GM13976 (cell line): ENCODE results near the gene TTLL9.

Source experiments
- DNase-seq: peaks from one replicate; pipeline ENCODE4 v3.0.0; 2012; ENCODE audit warnings: low spot score
- in situ Hi-C: fragments of 300-500 bp; cut with MboI; formaldehyde crosslinking; loops from one replicate; pipeline ENCODE4 v1.12.0; 2022; ENCODE audit warnings: low sequenced_read_pairs, mixed read lengths, inconsistent platforms; ENCODE audit not compliant: unreplicated experiment
- TF ChIP-seq, protein P1 (sequence below): IDR thresholded peaks from 2 replicates; pipeline ENCODE4 v1.5.1; 2012; ENCODE audit warnings: borderline replicate concordance, mild to moderate bottlenecking; ENCODE audit not compliant: insufficient read depth; ENCODE audit errors: extremely low read depth, missing control alignments, control extremely low read depth

TTLL9 gene

DNA sequence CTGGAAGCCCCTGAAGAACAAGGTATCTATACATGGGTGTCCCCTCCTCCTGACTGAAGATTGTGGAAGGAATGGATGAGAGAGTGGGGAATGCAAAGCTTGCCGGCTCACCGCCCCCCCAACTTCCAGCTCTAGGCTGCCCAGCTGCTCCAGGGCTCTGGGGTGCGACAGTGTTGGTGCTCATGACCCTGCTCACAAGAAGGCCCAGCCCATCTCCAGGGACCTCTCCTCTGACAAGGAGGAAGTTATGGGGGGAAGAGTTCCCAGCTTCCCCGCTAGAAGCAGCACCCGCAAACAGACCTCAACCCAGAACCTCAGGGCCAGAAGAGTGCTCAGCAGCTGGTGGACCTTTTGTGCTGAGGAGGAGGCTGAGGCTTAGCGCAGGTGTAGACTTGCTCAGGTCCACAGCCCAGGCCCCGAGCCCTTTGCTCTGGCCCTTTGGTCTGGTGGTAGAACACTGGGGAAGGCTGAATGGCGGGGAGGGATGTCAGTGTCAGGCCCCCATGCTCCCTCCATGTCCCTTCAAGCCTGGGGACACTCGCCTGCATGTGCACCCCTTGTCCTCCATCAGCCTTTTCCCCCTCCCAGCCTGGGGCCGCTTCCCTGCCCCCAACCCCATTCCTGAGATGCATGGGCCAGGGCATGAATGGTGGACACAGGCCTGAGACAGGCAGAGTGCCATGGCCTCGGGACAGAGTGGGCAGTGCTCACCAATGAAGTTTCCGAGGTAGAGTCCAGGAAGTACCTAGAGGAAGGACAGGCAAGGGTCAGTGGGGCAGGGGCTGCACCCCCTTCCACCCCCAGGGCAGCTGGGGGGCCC lies 1.4 kb upstream of the TTLL9 start:
- peak; percentile 22 for DNase-seq
- in situ Hi-C loops: no loop called here
- TF ChIP-seq, protein P1, sequence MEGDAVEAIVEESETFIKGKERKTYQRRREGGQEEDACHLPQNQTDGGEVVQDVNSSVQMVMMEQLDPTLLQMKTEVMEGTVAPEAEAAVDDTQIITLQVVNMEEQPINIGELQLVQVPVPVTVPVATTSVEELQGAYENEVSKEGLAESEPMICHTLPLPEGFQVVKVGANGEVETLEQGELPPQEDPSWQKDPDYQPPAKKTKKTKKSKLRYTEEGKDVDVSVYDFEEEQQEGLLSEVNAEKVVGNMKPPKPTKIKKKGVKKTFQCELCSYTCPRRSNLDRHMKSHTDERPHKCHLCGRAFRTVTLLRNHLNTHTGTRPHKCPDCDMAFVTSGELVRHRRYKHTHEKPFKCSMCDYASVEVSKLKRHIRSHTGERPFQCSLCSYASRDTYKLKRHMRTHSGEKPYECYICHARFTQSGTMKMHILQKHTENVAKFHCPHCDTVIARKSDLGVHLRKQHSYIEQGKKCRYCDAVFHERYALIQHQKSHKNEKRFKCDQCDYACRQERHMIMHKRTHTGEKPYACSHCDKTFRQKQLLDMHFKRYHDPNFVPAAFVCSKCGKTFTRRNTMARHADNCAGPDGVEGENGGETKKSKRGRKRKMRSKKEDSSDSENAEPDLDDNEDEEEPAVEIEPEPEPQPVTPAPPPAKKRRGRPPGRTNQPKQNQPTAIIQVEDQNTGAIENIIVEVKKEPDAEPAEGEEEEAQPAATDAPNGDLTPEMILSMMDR: no peak

DNA sequence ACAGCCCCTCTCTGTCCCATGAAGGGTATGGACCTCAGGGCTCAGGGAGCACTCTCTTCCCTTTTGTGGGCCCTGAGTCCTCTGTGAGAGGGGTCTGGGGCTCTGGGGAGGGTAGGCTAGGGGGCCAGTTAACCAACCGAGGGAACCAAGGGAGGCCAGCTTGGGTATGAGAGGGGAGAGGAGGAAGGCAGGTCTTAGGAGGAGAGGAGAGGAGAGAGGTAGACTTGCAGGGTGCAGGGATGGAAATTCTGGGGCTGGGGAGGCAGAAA lies 827 bp upstream of the TTLL9 start:
- TF ChIP-seq, protein P1: no peak
- no peak for DNase-seq
- in situ Hi-C loops: no loop called here

DNA sequence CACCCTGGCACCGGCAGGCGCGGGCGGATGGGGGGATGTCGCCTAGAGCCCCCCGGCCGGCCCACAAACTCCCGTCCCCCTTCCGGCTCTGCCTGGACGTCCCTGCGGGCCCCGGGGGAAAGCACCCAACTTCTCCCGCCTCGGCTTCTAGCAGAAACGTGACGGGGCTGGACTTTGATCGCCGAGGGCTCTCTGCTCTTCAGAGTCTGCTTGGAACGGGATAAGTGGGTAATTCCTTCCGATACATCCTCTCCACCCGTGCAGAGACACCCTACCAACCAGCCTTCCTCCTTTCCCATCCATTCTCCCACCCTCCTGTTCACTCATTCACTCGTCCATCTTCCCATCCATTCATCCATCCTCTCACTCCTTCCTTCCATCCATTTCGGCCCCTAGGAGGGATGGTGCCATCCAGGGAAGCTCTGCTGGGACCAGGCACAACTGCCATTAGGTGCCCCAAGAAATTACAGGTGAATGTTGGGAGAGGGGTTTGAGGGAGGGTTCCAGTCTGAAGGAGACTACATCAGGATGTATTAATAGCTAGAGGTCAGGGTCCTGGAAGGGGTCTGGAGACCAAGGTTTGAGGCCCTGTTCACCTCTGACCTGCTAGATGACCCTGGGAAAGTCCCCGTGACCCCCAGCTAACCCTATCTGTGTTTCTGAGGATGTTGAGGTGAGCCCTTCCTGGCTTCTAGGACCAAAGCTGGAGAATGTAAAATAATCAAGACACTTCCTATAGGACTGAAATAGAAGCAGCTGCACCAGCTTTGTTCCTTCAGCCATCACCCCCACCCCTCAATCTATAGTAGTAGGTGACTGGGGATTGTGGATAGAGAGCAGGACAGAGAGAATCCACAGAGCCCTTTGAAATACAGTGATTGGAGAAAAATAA lies 538 bp downstream of the TTLL9 start:
- TF ChIP-seq, protein P1: no peak
- in situ Hi-C loops: no loop called here
- peak; percentile 11 for DNase-seq

DNA sequence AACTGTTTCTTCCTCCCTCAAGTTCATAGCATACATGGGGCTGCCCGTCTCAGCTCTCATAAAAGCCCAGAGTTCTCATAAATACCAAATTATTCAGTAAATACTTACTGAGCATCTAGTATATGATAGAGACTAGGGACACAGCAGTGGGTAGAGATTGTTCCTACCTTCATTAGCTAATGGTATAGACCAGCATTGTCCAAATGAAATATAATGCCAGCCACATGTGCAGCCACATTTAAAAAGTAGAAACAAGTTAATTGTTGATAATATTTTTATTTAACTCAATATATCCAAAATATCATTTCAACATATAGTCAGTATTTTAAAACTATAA lies 1.2 kb downstream of the TTLL9 start:
- DNase-seq: no peak
- TF ChIP-seq, protein P1: no peak
- in situ Hi-C loops: no loop called here

DNA sequence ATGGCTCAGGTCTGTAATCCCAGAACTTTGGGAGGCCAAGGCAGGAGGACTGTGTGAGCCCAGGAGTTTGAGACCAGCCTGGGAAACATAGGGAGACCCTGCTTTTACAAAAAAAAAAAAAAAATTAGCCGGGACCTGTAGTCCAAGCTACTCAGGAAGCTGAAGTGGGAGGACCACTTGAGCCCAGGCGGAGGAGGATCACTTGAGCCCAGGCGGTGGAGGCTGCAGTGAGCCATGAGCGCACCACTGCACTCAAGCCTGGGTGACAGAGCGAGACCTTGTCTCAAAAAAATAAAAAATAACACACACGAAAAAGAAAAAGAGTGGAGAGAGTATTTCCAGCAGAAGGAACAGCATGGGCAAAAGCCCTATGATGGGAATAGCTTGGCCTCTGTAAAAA lies 2.0 kb downstream of the TTLL9 start:
- DNase-seq: no peak
- TF ChIP-seq, protein P1: no peak
- in situ Hi-C loops: no loop called here

DNA sequence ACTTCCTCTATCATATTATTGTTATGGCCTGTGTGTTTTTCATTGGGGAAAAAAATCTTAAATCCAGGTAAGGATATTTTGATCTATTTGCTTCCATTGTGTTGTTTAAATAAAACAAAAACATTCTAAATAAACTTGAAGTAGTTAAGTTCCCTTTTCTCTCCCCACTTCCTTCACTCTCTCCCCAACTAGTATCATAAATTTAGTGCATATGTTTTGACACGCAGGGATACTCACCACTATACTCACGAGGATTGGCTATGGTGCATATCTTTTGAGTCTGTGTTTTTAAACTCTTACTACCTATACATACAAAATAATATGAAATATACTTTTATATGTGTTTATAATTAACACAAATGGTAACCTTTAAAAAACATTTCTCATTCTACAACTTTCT lies 5.2 kb downstream of the TTLL9 start:
- in situ Hi-C loops: no loop called here
- DNase-seq: no peak
- TF ChIP-seq, protein P1: no peak
